NCI-H2196 treated with DMSO at 0.1 percent for 48 hours (cell line): Measurements from ENCODE around the gene NCKAP1.
"Not testable (repeated sequence)": the region's sequence is repeated elsewhere in the genome, so short reads cannot be mapped to it uniquely, and the experiment has no call there.

Experiments
- DNase-seq: peaks from one replicate; lab custom pipeline; 2025; ENCODE audit not compliant: unreplicated experiment; lab: John Stamatoyannopoulos, UW

The NCKAP1 gene

GRCh38 chr2:182915369-182916326, 122.6 kb downstream of the NCKAP1 start:
- peak; percentile 55 for DNase-seq

DNA sequence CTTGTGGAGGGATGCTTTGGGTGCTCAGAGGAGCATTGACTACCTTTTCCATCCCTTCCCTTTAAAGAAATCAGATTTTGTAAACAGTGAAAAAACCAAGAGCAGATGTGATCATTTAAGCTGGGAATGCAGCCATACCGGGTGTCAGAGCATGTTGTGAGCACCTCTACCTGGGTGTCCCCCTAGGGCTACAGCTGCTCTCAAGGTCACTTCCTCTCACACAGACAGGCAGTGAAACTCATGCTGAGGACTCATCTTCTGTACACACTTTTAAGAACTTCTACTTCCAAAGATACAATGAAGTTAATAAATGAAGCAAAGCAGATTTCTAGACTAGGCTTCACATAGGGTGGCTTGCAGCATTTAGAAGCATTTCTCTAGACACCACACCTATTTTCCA, 123.4 kb downstream of the NCKAP1 start:
- no peak for DNase-seq

- DNase-seq = no peak
These were observed 125.2 kb downstream of the NCKAP1 start for GRCh38 chr2:182913064-182913463.

GRCh38 chr2:182912518-182912915, 125.7 kb downstream of the NCKAP1 start:
- no peak for DNase-seq

DNA sequence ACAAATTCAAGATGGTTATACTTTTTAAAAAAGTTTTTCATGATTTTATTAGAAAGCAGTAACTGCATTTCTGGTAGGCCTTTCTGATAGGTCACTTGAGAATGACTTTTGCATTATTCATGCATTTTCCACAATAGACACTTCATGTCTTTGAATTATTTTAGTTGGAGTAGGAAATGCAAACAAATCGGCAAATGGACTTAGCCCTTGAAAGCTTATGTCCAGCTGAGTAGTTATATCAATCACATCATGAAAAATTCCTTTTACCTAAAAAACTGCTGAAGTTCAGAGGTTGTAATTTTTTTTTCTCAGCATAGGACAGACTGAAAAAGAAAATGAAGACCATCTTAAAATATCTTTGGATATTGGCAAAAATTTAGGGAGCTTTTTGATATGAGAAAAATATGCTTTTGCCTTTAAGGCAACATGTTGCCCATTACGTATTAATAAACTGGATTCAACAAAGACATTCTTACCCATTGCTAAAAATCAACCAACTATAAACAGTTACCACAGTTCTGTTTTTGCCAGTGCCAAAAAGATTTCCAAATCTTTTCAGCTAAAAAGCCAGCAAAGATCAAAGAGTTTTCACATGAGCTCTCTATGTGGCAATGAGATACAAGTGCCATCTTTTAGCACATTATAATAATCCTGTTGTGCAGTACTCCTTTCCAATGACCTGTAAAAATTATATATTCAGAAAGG, 126.3 kb downstream of the NCKAP1 start:
- DNase-seq = no peak

DNA sequence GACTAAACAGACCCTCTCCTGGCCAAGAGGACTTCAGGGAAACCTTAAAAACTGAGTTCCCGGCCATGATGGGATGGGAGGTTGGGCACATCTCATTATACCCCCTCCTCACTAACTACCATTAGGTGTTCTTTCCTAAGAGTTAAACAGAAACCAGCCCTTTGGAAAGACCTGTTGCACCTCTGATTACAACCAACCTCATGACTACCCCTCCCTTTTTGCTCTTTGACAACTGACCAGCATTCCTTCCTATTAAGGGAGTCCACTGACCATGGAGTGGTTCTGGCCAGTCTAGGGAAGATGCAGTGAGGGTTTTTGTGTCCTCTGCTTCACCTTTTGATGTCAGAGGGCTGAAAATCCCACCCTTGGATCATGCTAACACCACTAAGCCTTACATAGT, 127.3 kb downstream of the NCKAP1 start:
- DNase-seq = no peak

DNA sequence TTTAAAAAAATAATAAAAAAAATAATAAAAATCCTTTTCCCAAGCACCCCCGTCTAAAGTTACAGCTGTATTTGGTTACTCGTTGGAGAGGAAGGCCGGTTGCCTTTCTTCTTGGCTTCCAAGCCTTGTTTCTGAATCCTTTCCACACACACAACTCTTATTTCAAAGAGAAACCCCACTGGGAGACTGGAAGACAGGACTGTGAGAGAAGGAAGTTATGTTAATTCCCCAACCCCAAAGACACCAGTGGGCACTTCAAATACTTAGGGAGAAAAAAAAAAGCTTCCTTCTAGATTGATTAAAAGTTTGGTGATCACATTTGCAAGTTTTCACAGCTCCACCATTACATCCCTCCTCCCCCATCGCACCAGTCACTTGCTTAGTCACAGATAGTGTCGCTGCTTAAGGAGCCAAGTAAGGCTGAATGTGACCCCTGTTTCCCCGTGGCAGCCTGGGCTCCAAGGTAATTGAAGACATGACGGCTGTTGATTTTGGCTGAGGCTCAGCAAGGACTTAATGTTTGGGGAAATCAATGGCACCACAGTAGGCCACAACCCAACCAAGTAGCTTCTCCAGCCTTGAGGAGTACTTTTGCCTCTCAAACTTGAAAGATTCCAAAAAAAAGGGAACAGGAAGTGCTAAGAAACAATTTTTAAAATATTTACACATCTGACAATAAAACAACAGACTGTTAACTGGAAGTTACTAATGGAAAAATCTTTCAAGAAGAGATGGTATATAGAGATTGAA, 131.0 kb downstream of the NCKAP1 start:
- no peak for DNase-seq

DNA sequence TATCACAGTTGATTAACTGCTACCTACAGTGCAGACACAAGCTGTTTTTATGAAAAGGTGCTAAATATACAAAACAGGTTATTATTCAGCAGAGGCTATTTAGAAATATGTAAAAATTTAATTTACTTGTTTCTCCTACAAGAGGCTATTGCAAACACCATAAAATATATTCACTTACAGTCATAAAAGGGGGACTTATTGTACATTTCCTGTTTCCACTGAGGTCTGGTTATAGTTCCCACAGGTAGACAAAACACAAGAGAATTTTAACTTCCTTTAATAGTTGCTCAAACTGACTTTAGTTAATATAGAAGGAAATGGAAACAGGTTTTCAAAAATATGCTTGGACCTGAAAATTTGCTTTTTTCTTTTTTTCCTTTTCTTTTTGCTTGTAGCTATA, 131.8 kb downstream of the NCKAP1 start:
- DNase-seq = no peak

DNA sequence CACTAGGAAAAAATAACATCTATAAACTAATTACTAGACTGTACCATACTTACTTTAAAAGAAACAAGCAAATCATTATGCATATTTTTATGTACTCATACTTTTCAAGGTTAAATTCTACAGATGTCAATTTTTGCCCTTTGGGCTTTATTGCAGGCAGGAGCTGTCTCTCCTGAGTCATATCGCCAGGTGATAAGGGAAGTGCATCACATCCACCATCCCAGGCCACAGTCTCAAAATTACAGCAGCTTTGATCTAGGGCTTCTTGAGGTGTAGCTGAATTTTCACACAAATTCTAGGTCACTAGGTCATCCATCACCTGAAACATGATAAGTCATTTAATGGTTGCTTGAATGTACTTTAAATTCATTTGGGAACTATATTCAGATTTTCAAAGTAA, 133.4 kb downstream of the NCKAP1 start:
- no peak for DNase-seq

GRCh38 chr2:182903566-182903965, 134.7 kb downstream of the NCKAP1 start:
- DNase-seq = no peak

DNA sequence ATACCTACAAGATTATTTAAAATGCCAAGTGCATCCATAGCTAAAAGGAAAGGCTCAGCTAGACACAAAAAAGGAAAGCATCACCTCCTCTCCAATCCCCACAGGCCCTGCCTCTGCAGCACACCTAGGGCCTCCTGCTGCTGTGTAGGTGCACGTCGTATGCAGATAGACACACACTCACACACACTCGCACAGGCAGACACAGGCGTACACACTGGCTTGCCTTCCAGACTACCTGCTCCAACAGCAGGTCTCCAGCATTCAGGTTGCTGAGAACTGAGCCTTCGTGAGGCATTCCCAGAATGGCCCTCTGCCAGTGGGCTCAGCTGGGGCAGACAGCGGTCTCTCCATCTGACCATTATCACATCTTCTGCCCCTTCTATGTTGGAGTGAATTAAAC, 136.5 kb downstream of the NCKAP1 start:
- no peak for DNase-seq

DNA sequence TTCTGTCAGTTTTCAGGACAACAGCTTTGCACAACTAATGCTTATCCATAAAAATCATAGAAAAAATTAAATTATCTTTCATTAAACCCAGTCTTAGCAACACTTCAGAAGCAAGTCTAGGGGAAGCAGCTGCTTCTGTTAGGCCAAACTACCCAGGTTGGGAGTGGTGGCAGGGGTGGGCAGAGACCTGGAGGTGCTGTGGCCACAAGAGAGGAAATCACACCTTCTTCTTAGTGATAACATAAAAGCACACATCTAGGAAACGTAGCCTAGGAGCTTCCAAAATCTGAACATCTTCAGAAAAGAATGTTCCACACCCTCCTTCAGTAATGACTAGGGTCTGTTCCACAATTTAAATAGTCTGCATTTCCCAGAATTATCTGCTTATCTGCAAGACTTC, 139.5 kb downstream of the NCKAP1 start:
- DNase-seq = no peak

- no peak for DNase-seq
These were observed 141.1 kb downstream of the NCKAP1 start for GRCh38 chr2:182897137-182897536.

DNA sequence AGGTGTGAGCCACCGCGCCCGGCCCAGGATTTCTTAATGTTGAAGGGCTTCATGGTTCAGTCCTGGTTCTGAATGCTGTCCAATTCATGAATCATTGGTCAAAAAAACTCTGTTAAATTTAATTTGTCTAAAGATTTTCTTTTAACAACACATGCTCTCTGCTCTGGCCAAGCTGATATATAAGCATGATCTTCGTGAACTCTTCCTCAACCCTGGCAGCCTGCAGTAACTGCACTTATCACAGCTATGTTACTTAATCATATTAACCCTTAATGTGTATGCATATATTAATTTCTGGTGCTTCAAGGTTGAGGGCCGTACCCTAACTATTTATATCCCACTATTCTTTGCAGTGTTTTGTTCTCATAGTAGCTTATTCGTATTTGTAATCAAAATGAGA, 142.5 kb downstream of the NCKAP1 start:
- no peak for DNase-seq

DNA sequence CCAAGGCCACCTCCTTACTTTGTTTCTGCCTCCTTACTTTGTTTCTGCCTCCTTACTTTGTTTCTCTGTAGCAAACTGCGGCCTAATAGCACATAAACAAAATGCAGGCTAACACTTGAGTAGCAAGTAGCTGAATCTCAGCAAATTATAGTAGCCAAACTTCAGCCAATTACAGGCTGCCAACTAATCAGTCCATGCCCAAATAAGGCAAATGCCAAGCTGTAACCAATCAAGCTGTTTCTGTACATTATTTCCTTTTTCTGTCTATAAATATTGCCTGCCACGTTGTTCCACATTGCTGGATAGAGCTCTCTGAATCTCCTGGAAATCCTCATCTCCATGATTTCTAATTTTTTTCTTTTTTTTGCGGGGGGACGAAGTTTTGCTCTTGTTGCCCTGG, 143.1 kb downstream of the NCKAP1 start:
- DNase-seq = no peak

- no peak for DNase-seq
These were observed 144.1 kb downstream of the NCKAP1 start for GRCh38 chr2:182894174-182894573.

DNA sequence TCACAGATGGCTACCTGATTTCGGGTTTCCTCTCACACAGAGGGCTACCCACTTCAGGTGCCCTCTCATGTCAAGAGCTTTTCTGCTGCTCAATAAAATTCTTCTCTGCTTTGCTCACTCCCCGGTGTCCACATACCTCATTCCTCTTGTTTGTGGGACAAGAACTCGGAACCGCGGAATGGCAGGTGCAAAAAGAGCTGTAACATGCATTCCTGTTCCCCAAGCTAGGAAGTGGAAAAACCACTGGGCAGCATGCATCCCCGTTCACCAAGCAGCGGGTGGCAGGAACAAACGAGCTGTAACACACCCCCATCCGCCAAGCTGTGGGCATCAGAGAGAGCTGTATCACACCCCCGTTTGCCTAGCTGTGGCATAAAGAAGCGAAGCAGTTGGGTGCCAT, 144.6 kb downstream of the NCKAP1 start:
- no peak for DNase-seq

DNA sequence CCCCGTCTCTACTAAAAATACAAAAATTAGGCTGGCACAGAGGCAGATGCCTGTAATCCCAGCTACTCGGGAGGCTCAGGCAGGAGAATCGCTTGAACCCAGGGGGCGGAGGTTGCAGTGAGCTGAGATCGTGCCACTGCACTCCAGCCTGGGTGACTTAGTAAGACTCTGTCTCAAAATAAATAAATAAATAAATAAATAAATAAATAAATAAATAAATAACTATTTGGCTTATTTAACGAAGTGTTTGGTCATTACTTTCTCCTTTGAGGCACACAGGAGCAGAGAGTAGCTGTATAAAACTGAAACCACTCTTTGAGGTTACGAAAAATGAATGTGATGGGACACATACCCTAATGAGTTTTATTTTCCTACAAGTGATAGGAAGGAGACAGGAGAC, 145.2 kb downstream of the NCKAP1 start:
- DNase-seq = not testable (repeated sequence)

- no peak for DNase-seq
These were observed 146.6 kb downstream of the NCKAP1 start for GRCh38 chr2:182891611-182892010.

DNA sequence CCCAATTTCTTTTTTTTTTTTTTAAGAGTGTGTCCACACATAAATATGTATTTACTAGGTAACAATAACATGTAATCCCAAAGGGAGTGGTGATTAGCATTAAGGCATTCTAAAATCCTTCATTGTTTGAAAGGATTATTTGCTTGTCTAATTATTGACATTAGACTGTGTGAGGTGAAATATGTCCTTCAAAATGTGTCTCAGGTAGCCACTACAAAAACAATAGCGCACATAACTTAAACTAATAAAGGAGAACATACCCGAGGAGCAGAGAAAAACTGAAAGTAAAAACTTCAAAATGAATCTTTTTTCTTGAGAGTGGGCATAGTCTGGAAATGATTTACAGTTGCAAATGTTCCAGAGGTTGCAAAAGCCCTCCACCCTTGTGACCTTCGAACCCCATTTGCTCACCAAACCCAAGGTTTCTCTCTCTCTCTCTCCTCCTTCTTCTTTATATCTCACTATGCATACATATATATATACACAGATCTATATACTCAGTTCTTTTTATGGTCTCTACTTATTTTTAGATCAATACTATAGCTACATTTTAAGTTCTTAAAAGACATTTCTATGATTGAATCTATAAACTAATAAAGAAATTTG, 147.4 kb downstream of the NCKAP1 start:
- DNase-seq = no peak

DNA sequence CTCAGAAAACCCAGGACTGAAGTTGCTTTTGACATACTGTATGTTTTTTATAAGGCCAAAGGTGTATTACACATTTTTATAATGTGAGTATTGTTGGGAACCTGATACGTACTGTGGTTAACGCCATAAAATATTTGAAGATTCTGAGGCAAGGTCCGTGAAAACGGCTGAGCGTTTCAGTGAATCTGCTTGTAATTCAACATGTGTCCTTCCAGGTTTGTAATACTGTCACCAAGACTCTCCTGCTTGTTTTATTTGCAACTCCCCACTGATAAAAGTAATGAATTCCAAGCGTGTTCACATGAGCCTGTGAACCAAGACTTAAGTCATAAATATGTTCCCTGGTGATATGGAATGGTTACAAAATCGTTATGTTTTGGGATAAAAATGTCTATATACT, 148.0 kb downstream of the NCKAP1 start:
- DNase-seq = no peak
